OCI-LY1 (cell line): Measurements from ENCODE around the gene LARP1.

ENCODE experiments used
- CTCF ChIP-seq: fragments of 200-600 bp; sonication (generic), shearing (Covaris generic); IDR thresholded peaks from 2 replicates; pipeline ENCODE4 v1.5.1; 2017; ENCODE audit warnings: mild to moderate bottlenecking, antibody characterized with exemption, low read length, moderate library complexity, mixed read lengths
- EZH2 ChIP-seq: fragments of 200-600 bp; sonication (generic), shearing (Covaris generic); IDR thresholded peaks from 2 replicates; pipeline ENCODE4 v1.8.0; 2017; ENCODE audit warnings: borderline replicate concordance, mixed run types, mild to moderate bottlenecking, antibody characterized with exemption, low read length, moderate library complexity, mixed read lengths

GRCh38 chr5:154844809-154845208, 89.6 kb downstream of the LARP1 start:
- TF ChIP-seq CTCF (no peak), EZH2 (no peak)
